Heart left ventricle (tissue), 16 donors: ENCODE measurements around the gene BCL10. TPM values are rescaled to one million over a fixed set of nuclear protein-coding genes. Genes with fewer than 3 reads are reported as not detected.
A peak's percentile ranks its signal among the peaks of the same experiment; 100 is the strongest.

Experiments used
- ATAC-seq, 4 donors: fragments of 200-7000 bp; cut with Tn5 transposase; one replicate each; pipeline ENCODE4 v1.9.1; 2020 to 2022; ENCODE audit warnings: moderate library complexity in 4 of 4, mild to moderate bottlenecking in 3 of 4, moderate number of reproducible peaks in 1 of 4
- DNase-seq, 5 donors: peaks; one replicate each; pipeline ENCODE4 v3.0.0-alpha.2; 2020
- H3K27ac ChIP-seq, 12 donors: fragments of 200-600 bp; sonication (generic) in 4 of 12; one replicate each; pipeline versions ENCODE4 v1.5.0 to v1.8.0; 2016 to 2022; ENCODE audit warnings: mild to moderate bottlenecking in 2 of 12
- H3K27me3 ChIP-seq, 9 donors: fragments of 200-600 bp; sonication (generic) in 2 of 9; one replicate each; pipeline versions ENCODE4 v1.5.1 to v1.8.0; 2016 to 2022; ENCODE audit warnings: mild to moderate bottlenecking in 3 of 9
- H3K36me3 ChIP-seq, 9 donors: fragments of 200-600 bp; sonication (generic) in 2 of 9; one replicate each; pipeline versions ENCODE4 v1.5.0 to v1.8.0; 2018 to 2022; ENCODE audit warnings: mild to moderate bottlenecking in 2 of 9
- H3K4me1 ChIP-seq, 12 donors: fragments of 200-600 bp; sonication (generic) in 4 of 12; one replicate each; pipeline versions ENCODE4 v1.5.0 to v1.8.0; 2016 to 2022; ENCODE audit warnings: mild to moderate bottlenecking in 3 of 12
- H3K4me3 ChIP-seq, 12 donors: fragments of 200-600 bp; sonication (generic) in 4 of 12; one replicate each; pipeline versions ENCODE4 v1.5.0 to v1.8.0; 2017 to 2022; ENCODE audit warnings: mild to moderate bottlenecking in 9 of 12, moderate library complexity in 4 of 12
- H3K9me3 ChIP-seq, 12 donors: fragments of 200-600 bp; sonication (generic) in 4 of 12; one replicate each; pipeline versions ENCODE4 v1.5.0 to v1.8.0; 2016 to 2022; ENCODE audit warnings: mild to moderate bottlenecking in 1 of 12
- CTCF ChIP-seq, 12 donors: fragments of 200-600 bp; sonication (generic) in 4 of 12; IDR thresholded peaks; one replicate each; pipeline versions ENCODE4 v1.5.0 to v1.8.0; 2018 to 2022; ENCODE audit warnings: antibody characterized with exemption in 12 of 12, mild to moderate bottlenecking in 5 of 12
- POLR2A ChIP-seq, 2 donors: fragments of 450-650 bp; IDR thresholded peaks; one replicate each; pipeline ENCODE4 v1.6.1; 2017; ENCODE audit warnings: antibody characterized with exemption in 2 of 2, mild to moderate bottlenecking in 2 of 2, moderate library complexity in 2 of 2
- WGBS, 4 donors: extraction: QIAGEN DNeasy Blood & Tissue Kit in 2 of 4; methylation state at CpG; one replicate each; pipeline versions ENCODE4 v1.1.5 to v1.1.7; 2013 to 2018; 5-methylcytosine and 5-hydroxymethylcytosine counted together
- intact Hi-C, 10 donors: fragments of 100-400 bp; cut with DNase I; formaldehyde crosslinking; loops; one replicate each; pipeline versions ENCODE4 v1.11.1 to v1.14.2; 2022
- polyA plus RNA-seq, 2 donors: library from polyadenylated mRNA; stranded (reverse); fragments of 200-250 nt; gene quantifications; one replicate each; pipeline ENCODE4 v1.2.3, GENCODE V29; 2013
- total RNA-seq, 9 donors: library from RNA; depleted of rRNA in 2 of 9; stranded (reverse); fragments of >200 nt in 2 of 9; fragmentation: NEBNext Ultra II Directional in 3 of 9; extraction: Animal tissue kit (Norgen Biotek cat#: 25700) in 3 of 9; gene quantifications; one replicate each; pipeline versions ENCODE4 v1.1.0 to v1.2.4, GENCODE V29; 2016 to 2023
- donor health status: ischemic (EF 13 %, LVEDD 7.1; RV severe dilation, severe dysfunction).
- donor health status: healthy with polysubstance abuse.
- donor health status: DM: no; HTN: yes; CAD: no.
- donor health status: DM: no; HTN: no; CAD: no.
- donor health status: ischemic (EF 25% LVEDD 6.9; RV normal size, moderate dysfunction).
- donor health status: ischemic (EF 25% LVEDD 5.7; RV mildly dilated, moderate dysfunction).
- donor health status: healthy.
- donor health status: DM: yes; HTN: yes; CAD: no.
- donor health status: ischemic (EF 35%, LVEDD 5.7; RV mildly dilated, moderate dysfunction).
- donor health status: nonischemic (EF 11% LVEDD 7.7; RV severe dilation, severe dysfunction).
- donor health status: DM: yes; HTN: yes; CAD: no.
- donor health status: PGD.
- donor health status: ischemic (EF 29% LVEDD 5.4; RV normal size, mild dysfunction).
- donor health status: nonischemic (EF 23%, LVEDD 6.1; RV moderate dilation, normal function).

The BCL10 gene
- total and polyA plus RNA-seq, 11 donors = 3.4 to 20.4 (median 8.0) TPM

GRCh38 chr1:85318217-85318616 lies 41.8 kb upstream of the BCL10 start:
- Histone ChIP-seq H3K27me3 (no peaks in the 10 kb centered on the region), H3K4me3 (no peak overlapping the region), H3K27ac (no peak overlapping the region), H3K4me1 (peaks cover 0 to 51% (median 23%) of the 10 kb centered on the region in 12 donors), H3K36me3 (peaks cover 0 to 7% (median 0%) of the 10 kb centered on the region in 9 donors), H3K9me3 (no peaks in the 10 kb centered on the region)
- ATAC-seq = no peak
- no peak for TF ChIP-seq CTCF (IDR thresholded peaks at IDR 0.05)
- TF ChIP-seq POLR2A (IDR thresholded peaks at IDR 0.05) = no peak
- 77 to 88% (median 85%) methylated on average over 1 of the region's 1 CpG for WGBS, 4 donors
- DNase-seq = no peak
- intact Hi-C loops = no loop called here

GRCh38 chr1:85317560-85317959 lies 41.1 kb upstream of the BCL10 start:
- Histone ChIP-seq H3K27me3 (no peaks in the 10 kb centered on the region), H3K36me3 (peaks cover 0 to 7% (median 0%) of the 10 kb centered on the region in 9 donors), H3K4me1 (peaks cover 0 to 53% (median 23%) of the 10 kb centered on the region in 12 donors), H3K9me3 (no peaks in the 10 kb centered on the region), H3K27ac (no peak overlapping the region), H3K4me3 (no peak overlapping the region)
- TF ChIP-seq CTCF (IDR thresholded peaks at IDR 0.05) = no peak
- TF ChIP-seq POLR2A (IDR thresholded peaks at IDR 0.05) = no peak
- ATAC-seq = no peak
- WGBS, 4 donors = 74 to 81% (median 78%) methylated on average over 5 of the region's 5 CpGs
- DNase-seq = no peak
- intact Hi-C loops = no loop called here

- no peak overlapping the region for H3K4me3 ChIP-seq
- peaks cover 0 to 7% (median 0%) of the 10 kb centered on the region in 9 donors for H3K36me3 ChIP-seq
- H3K9me3 ChIP-seq = no peaks in the 10 kb centered on the region
- ATAC-seq (no peak), DNase-seq (no peak)
- TF ChIP-seq CTCF (IDR thresholded peaks at IDR 0.05) = no peak
- peaks cover 0 to 53% (median 24%) of the 10 kb centered on the region in 12 donors for H3K4me1 ChIP-seq
- H3K27ac ChIP-seq = peak overlapping the region; percentile 54 to 96 (median 83)
- H3K27me3 ChIP-seq = no peaks in the 10 kb centered on the region
- WGBS, 4 donors = 89 to 96% (median 94%) methylated on average over 2 of the region's 2 CpGs
- intact Hi-C loops = no loop called here
These were observed 39.9 kb upstream of the BCL10 start for GRCh38 chr1:85316321-85316720.

- intact Hi-C loops = loop anchor here in 2 of 10 donors (2.0 kb wide), 2 partner anchors 185 to 265 kb away; partner anchors contain the start of gene CCN1 (in 1 of the 2)
- Histone ChIP-seq H3K9me3 (no peaks in the 10 kb centered on the region), H3K36me3 (peaks cover 0 to 7% (median 0%) of the 10 kb centered on the region in 9 donors), H3K27me3 (no peaks in the 10 kb centered on the region), H3K4me1 (peaks cover 0 to 53% (median 24%) of the 10 kb centered on the region in 12 donors), H3K4me3 (no peak overlapping the region), H3K27ac (peak overlapping the region; percentile 72 to 96 (median 84))
- ATAC-seq (peak; percentile 71 to 86 (median 80)), DNase-seq (peak in 4 of 5 donors; percentile 47 to 60 (median 52))
- TF ChIP-seq POLR2A (IDR thresholded peaks at IDR 0.05) (no peak), CTCF (IDR thresholded peaks at IDR 0.05) (no peak)
- WGBS, 4 donors = 47 to 56% (median 52%) methylated on average over 8 of the region's 8 CpGs
These were observed 39.4 kb upstream of the BCL10 start for GRCh38 chr1:85315789-85316188.
